Thyroid gland (tissue), 4 donors: ENCODE data around the gene AZIN2.

Source experiments
- CTCF ChIP-seq, 6 experiments: fragments of 200-600 bp in 3 of 6; fragments of 450-650 bp in 3 of 6; sonication (generic) in 3 of 6; IDR thresholded peaks; one replicate each; pipeline ENCODE4 v1.5.1; 2016 to 2019; ENCODE audit warnings: antibody characterized with exemption in 6 of 6, mild to moderate bottlenecking in 2 of 6, inconsistent platforms in 1 of 6, moderate library complexity in 1 of 6
- POLR2A ChIP-seq, 2 donors: fragments of 450-650 bp; IDR thresholded peaks; one replicate each; pipeline ENCODE4 v1.6.1; 2017; ENCODE audit warnings: antibody characterized with exemption in 2 of 2, mild to moderate bottlenecking in 2 of 2, moderate library complexity in 1 of 2

GRCh38 chr1:33074193-33074945, 6.6 kb upstream of the AZIN2 start:
- TF ChIP-seq CTCF (IDR thresholded peaks at IDR 0.05) (no peak), POLR2A (IDR thresholded peaks at IDR 0.05) (no peak)
